A673 (cell line): Measurements from ENCODE around the gene TOMM40L.
"Not testable (repeated sequence)": the region's sequence is repeated elsewhere in the genome, so short reads cannot be mapped to it uniquely, and the experiment has no call there.

Source experiments
- CTCF ChIP-seq: fragments of 300-800, 200-600 bp; sonication (generic); conservative IDR thresholded peaks from 2 replicates; pipeline ENCODE4 v1.5.1; 2017; ENCODE audit warnings: low read depth, mild to moderate bottlenecking, antibody characterized with exemption, low read length, moderate library complexity, mixed read lengths
- EZH2 ChIP-seq: fragments of 200-600 bp; sonication (generic); IDR thresholded peaks from 2 replicates; pipeline ENCODE4 v1.6.1; 2017; ENCODE audit warnings: borderline replicate concordance, low read depth, mild to moderate bottlenecking, mixed read lengths, antibody characterized with exemption, low read length; ENCODE audit not compliant: poor library complexity, severe bottlenecking

- not testable (repeated sequence) for TF ChIP-seq CTCF, EZH2
These were observed 24.2 kb downstream of the TOMM40L start for GRCh38 chr1:161250100-161250499.
